ENCODE measurements around the gene MGAT3. TPM values are rescaled to one million over a fixed set of nuclear protein-coding genes. Genes with fewer than 3 reads are reported as not detected.

MGAT3 gene
- total and polyA plus RNA-seq, 2 of the 13 experiments (the other 11 are each of a cell fraction or from before 2014, with no cell fraction given): 0.11 to 0.15 TPM

DNA sequence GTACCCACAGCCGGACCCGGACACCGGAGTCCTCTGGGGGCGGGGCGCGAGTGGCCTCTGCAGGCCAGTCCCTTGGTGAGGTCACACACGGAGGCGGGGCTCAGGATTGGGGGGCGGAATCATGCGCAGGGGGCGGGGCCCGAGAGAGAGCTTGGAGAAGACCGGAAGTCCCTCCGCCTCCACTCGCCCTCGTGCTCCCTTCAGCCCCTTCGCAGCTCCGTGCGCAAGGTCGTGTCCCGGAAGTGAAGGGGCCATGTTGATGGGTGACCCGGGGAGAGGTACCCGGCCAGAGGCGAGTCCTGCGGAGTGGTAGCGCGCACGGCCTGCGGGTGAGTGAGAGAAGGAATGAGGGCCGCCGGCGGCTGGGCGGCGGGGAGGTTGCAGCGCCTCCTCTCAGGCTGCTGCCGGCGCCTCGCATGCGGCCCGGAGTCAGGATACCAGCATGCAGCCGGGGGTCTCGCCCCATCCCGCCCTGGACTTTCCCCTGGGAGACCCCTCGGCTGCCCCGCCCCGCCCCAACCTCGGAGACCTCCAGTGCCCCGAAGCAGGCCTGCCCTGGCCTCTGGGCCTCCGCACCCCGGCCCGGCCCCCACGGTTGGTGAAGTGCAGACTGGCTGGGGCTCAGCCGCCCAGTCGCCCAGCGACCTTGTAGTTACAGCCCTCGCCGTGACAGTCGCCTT, 45.4 kb downstream of the MGAT3 start, which contains the start of gene MIEF1:
Gene MIEF1, plus strand, starts transcription at position 182 of the 680 bp plus-strand sequence. CDS start 9,005 bp downstream, outside the sequence.
- intact Hi-C loops (cut with micrococcal nuclease; ENCODE audit: unreplicated experiment): loop anchor here (2.0 kb wide), 1 partner anchor 19 kb away; the partner anchor contains the start of gene ATF4
- Histone ChIP-seq H3K9me3 (ENCODE audit: low read length) (no peaks in the 10 kb centered on the region), H3K9ac (ENCODE audit: insufficient read depth, low read depth, low read length) (peak within 1 kb of the TSS; percentile 87), H3K27me3 (ENCODE audit: control insufficient read depth in 1 of 2, insufficient read depth in 2 of 2, low read length in 2 of 2) (no peaks in the 10 kb centered on the region), H4K20me1 (ENCODE audit: insufficient read depth, low read length) (peaks cover 6% of the 10 kb centered on the region), H3K27ac (ENCODE audit: extremely low read length, insufficient read depth, low read length) (peak within 1 kb of the TSS; percentile 94), H3K79me2 (ENCODE audit: insufficient read depth, low read length) (peaks cover 44% of the 10 kb centered on the region), H2AFZ (ENCODE audit: low read length) (no peak within 1 kb of the TSS), H3K4me2 (ENCODE audit: low read depth, low read length) (peak within 1 kb of the TSS; percentile 99), H3K4me1 (ENCODE audit: insufficient read depth, low read length) (peaks cover 64% of the 10 kb centered on the region), H3K36me3 (replicated peaks in 1 of 2; ENCODE audit: control insufficient read depth in 1 of 2, insufficient read depth in 2 of 2, low read length in 2 of 2) (peaks cover 6 to 34% of the 10 kb centered on the region in 2 experiments), H3K4me3 (replicated peaks in 1 of 3; ENCODE audit: insufficient read depth in 1 of 3, low read depth in 2 of 3, low read length in 3 of 3) (peak within 1 kb of the TSS; percentile 80 to 93 (median 91))
- DNase-seq (ENCODE audit: low spot score): peak; percentile 96
- POLR2A ChIA-PET: interaction anchor here (0.7 to 9.1 kb wide), 14 partner anchors 9 to 542 kb away, joined by 3 to 167 read pairs (median 12); partner anchors contain the start of genes ATF4, RPL3, RPS19BP1 and TAB1
- in situ Hi-C loops (cut with HindIII; ENCODE audit: extremely low pct_ligation_motif_present, low pct_unique_long_range_greater_than_20kb): no loop called here
- BruUV-seq (replicated peaks): no TSS peak
- FAIRE-seq: peak; percentile 89
- ATAC-seq: peak; percentile 95
- CTCF ChIA-PET (ENCODE audit: low intra/inter-chr PET ratio, low total read pairs): no interaction called here
- WGBS (ENCODE audit: low lambda C conversion rate): 3% methylated on average over 21 of the region's 58 CpGs
- no peak for TF ChIP-seq TCF7L2 (IDR thresholded peaks at IDR 0.05; ENCODE audit: low read depth, low read length)
- 0 out of 2 replicates have a peak, but pooled peaks have one; percentile 48 for TF ChIP-seq BRCA1 (CRISPR knock-in tag; IDR thresholded peaks at IDR 0.05)
- TF ChIP-seq TEAD2 (CRISPR knock-in tag; IDR thresholded peaks at IDR 0.05): no peak
- peak; percentile 68; the same call in 1 of the 2 replicates for TF ChIP-seq ZNF431 (CRISPR knock-in tag; IDR thresholded peaks at IDR 0.05; ENCODE audit: borderline replicate concordance, low read depth)
- no peak for TF ChIP-seq ZNF20 (CRISPR knock-in tag; IDR thresholded peaks at IDR 0.05)
- no peak for TF ChIP-seq MZF1 (CRISPR knock-in tag; IDR thresholded peaks at IDR 0.05; ENCODE audit: borderline replicate concordance)
- no peak for TF ChIP-seq RAD21 (CRISPR knock-in tag; IDR thresholded peaks at IDR 0.05)
- peak; percentile 58 for TF ChIP-seq TEAD3 (CRISPR knock-in tag; optimal IDR thresholded peaks at IDR 0.05; ENCODE audit: borderline replicate concordance)
- TF ChIP-seq ZNF589 (CRISPR knock-in tag; conservative IDR thresholded peaks at IDR 0.05): no peak
- TF ChIP-seq CENPX (CRISPR knock-in tag; IDR thresholded peaks at IDR 0.05): no peak
- no peak; the same call in 1 of the 2 replicates for TF ChIP-seq BORCS8-MEF2B (CRISPR knock-in tag; IDR thresholded peaks at IDR 0.05)
- no peak for TF ChIP-seq ZNF17 (CRISPR knock-in tag; IDR thresholded peaks at IDR 0.05)
- TF ChIP-seq SNAPC4 (CRISPR knock-in tag; IDR thresholded peaks at IDR 0.05): no peak
- TF ChIP-seq, protein P1, sequence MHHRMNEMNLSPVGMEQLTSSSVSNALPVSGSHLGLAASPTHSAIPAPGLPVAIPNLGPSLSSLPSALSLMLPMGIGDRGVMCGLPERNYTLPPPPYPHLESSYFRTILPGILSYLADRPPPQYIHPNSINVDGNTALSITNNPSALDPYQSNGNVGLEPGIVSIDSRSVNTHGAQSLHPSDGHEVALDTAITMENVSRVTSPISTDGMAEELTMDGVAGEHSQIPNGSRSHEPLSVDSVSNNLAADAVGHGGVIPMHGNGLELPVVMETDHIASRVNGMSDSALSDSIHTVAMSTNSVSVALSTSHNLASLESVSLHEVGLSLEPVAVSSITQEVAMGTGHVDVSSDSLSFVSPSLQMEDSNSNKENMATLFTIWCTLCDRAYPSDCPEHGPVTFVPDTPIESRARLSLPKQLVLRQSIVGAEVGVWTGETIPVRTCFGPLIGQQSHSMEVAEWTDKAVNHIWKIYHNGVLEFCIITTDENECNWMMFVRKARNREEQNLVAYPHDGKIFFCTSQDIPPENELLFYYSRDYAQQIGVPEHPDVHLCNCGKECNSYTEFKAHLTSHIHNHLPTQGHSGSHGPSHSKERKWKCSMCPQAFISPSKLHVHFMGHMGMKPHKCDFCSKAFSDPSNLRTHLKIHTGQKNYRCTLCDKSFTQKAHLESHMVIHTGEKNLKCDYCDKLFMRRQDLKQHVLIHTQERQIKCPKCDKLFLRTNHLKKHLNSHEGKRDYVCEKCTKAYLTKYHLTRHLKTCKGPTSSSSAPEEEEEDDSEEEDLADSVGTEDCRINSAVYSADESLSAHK (CRISPR knock-in tag; IDR thresholded peaks at IDR 0.05; ENCODE audit: borderline replicate concordance): no peak
- TF ChIP-seq SRSF4 (IDR thresholded peaks at IDR 0.05; ENCODE audit: low read depth, low read length, poor library complexity, severe bottlenecking): no peak
- TF ChIP-seq, protein P2, sequence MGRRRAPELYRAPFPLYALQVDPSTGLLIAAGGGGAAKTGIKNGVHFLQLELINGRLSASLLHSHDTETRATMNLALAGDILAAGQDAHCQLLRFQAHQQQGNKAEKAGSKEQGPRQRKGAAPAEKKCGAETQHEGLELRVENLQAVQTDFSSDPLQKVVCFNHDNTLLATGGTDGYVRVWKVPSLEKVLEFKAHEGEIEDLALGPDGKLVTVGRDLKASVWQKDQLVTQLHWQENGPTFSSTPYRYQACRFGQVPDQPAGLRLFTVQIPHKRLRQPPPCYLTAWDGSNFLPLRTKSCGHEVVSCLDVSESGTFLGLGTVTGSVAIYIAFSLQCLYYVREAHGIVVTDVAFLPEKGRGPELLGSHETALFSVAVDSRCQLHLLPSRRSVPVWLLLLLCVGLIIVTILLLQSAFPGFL (CRISPR knock-in tag; IDR thresholded peaks at IDR 0.05): no peak
